Spleen (tissue), 7 donors: Measurements from ENCODE around the gene ITPR2.

Source experiments
- POLR2A ChIP-seq, 3 donors: fragments of 450-650 bp; IDR thresholded peaks; one replicate each; pipeline ENCODE4 v1.5.1; 2017; ENCODE audit warnings: antibody characterized with exemption in 3 of 3, mild to moderate bottlenecking in 1 of 3
- TF ChIP-seq, protein P1 (sequence below), 11 experiments: fragments of 200-600 bp in 7 of 11; fragments of 450-650 bp in 4 of 11; sonication (generic) in 4 of 11; IDR thresholded peaks in 8 of 11; conservative IDR thresholded peaks in 3 of 11; 1 replicate in 7 of 11; 2 replicates in 4 of 11; pipeline versions ENCODE4 v1.4.0 to v1.8.0; 2016 to 2021; ENCODE audit warnings: antibody characterized with exemption in 11 of 11, inconsistent platforms in 4 of 11, mild to moderate bottlenecking in 1 of 11
- donor health status: DM: no; HTN: no; CAD: no; lungs with moderate emphysema.
- donor health status: DM: no; HTN: no; CAD: no.
- donor health status: DM: no; HTN: no; CAD: no.

DNA sequence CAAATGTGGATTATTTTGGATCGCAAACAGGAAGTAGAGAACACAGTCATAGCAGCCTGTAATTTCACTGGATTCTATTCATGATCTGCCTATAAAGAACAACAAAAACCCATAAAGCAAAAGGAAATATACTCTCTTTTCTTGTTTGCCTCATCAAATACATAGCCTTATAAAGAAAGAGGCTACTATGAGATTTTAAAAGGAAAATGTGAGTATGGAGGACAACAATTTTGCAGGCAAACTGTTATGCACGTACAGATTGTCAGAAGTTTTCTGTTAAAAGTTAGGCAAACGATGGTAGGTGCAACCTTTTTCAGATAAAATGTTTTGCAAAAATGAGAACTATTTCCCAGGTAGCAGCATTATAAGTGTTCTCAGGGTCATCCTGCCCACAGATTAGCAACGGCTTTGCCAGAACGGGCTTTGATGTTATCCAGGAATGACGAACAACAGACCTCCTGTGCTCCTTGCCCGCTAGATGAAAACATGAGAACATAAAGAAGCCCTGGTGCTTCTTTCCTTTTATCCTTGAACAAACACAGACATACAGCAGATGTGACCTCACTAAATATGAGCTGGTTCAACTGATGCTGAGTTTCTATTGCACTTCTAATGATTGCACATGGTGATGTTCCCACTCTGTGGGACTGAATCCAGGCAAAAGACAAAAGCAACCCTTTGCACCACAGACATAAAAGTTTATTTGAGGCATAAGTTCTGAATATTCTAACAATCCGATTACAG is 88.1 kb downstream of the ITPR2 start:
- TF ChIP-seq, protein P1, sequence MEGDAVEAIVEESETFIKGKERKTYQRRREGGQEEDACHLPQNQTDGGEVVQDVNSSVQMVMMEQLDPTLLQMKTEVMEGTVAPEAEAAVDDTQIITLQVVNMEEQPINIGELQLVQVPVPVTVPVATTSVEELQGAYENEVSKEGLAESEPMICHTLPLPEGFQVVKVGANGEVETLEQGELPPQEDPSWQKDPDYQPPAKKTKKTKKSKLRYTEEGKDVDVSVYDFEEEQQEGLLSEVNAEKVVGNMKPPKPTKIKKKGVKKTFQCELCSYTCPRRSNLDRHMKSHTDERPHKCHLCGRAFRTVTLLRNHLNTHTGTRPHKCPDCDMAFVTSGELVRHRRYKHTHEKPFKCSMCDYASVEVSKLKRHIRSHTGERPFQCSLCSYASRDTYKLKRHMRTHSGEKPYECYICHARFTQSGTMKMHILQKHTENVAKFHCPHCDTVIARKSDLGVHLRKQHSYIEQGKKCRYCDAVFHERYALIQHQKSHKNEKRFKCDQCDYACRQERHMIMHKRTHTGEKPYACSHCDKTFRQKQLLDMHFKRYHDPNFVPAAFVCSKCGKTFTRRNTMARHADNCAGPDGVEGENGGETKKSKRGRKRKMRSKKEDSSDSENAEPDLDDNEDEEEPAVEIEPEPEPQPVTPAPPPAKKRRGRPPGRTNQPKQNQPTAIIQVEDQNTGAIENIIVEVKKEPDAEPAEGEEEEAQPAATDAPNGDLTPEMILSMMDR (IDR thresholded peaks at IDR 0.05 in 8 of 11, conservative IDR thresholded peaks at IDR 0.05 in 3 of 11) = no peak
- no peak for TF ChIP-seq POLR2A (IDR thresholded peaks at IDR 0.05)
